ENCODE results near the gene KRT35.

Gene KRT35

DNA sequence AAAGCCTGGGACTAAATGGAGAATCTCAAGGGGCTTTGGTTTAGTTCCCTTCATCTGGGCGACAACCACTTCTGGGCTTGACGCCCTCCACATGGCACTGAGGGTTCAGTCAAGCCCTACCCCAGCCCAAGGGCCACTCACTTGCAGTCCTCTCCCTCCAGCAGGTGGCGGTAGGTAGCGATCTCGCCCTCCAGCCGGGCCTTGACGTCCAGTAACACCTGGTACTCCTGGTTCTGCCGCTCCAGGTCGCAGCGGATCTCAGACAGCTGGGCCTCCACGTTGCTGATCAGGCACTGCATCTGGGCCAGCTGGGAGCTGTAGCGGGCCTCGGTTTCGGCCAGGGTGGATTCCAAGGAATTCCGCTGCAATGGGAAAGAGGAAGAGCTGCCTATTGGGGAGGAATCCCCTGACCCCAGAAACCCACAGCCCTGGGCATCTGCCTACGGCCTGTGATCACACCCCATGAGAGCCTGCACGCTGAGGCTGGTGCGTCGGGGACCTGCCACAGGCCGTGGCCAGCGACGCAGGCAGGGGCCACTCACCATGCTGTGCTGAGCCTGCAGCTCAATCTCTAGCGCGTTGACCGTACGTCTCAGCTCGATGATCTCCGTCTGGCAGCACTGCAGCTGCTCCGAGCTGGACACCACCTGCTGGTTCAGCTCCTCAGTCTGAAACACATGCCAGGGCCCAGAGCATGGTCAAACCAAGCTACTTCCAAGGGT is 6.0 kb upstream of the KRT35 start:
- no peak for DNase-seq (ENCODE audit: low spot score)

DNA sequence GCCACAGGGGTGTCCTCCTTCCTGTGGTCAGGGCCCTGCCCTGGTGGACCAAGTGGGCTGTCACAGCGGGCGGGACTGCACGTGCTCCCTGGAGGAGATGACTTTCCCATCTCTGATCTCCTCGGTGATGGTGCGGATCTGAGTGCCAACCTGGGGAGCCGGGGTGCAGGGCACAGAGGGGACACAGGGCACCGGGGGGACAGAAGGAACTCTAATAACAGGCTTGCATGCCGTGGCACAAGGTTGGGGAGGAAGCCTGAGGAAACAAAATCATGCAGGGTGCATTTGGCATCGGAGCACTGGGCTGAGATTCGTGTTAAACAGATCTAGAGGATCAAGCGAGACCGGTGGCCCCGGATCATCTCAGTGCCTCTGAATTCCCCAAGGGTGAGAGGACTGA is 5.4 kb upstream of the KRT35 start:
- no peak for DNase-seq (ENCODE audit: low spot score)

- DNase-seq (ENCODE audit: low spot score): no peak
Observed at GRCh38 chr17:41484920-41485904, 4.3 kb upstream of the KRT35 start.

DNA sequence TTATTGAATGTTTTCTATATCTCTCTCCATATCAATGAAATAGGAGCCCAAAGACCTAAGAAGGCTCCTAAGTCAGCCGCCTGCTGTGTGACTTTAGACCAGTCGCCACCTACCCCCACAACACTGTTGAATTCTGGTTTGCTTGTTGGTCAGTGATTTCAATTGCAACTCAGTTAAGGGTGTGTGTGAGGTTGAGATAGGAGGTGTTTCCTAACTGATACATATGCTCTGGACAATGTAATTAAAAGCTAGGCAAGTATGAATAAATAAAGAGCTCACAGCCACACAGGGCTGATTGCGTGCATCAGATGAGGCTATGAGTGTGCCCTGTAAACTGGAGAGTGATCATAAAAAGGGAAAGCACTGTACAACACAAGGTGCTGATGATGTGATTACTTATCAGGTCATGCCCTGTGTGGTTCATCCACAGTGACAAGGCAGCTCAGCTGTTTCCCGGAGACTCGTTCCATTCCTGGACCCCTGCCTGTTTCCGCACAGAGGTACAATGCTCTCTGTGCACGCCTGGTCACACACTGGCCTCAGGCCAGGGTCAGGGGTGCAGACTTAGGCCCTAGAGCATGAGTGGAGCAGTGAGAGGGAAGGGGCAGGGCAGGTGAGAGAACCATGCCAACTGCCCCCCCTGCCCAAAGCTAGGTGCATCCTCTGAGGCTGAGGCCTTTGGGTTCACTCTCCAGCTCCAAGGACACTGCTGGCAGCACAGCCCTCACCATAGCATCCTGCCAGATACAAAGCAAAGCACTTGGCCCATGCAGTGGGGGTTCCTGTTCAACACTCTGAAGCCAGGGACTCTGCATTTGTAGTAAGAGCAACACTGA is 3.3 kb upstream of the KRT35 start:
- DNase-seq (ENCODE audit: low spot score): no peak

DNA sequence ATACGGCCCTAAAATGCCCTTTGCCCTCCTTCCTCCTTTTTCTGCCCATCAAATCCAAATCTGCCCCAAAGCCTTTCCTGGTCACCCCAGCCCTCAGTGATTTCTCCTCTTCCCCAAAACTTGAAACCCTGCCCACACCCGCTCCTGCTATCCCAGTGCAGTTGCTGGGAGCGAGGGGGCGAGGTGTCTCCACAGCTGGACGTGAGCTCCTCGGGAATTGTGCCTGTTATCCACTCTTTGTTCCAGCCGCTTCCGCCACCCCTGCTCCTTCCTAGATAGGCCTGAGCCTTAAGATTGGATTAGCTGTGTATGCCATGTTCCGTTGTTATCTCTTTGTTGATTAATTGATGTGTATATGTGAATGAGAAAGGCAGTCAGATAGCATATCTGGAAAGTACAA is 2.6 kb upstream of the KRT35 start:
- no peak for DNase-seq (ENCODE audit: low spot score)

DNA sequence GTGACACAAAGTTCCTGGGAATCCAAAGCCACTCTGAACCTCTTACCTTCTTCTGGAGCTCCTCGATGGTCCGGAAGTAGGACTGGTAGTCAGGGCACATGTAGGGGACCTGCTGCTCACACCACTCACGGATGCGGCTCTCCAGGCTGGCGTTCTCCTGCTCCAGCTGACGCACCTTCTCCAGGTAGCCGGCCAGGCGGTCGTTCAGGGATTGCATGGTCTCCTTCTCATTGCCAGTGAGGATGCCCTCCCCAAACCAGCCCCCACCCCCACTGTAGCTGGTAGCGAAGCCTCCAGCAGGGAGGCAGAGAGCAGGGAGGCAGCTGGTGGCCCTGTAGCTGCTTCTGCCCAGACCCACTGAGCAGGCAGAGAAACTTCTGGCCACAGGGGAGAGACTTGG is 370 bp downstream of the KRT35 start:
- no peak for DNase-seq (ENCODE audit: low spot score)

GRCh38 chr17:41480136-41480535 is 815 bp downstream of the KRT35 start:
- DNase-seq (ENCODE audit: low spot score): no peak

GRCh38 chr17:41478237-41478636 is 2.7 kb downstream of the KRT35 start:
- no peak for DNase-seq (ENCODE audit: low spot score)

DNA sequence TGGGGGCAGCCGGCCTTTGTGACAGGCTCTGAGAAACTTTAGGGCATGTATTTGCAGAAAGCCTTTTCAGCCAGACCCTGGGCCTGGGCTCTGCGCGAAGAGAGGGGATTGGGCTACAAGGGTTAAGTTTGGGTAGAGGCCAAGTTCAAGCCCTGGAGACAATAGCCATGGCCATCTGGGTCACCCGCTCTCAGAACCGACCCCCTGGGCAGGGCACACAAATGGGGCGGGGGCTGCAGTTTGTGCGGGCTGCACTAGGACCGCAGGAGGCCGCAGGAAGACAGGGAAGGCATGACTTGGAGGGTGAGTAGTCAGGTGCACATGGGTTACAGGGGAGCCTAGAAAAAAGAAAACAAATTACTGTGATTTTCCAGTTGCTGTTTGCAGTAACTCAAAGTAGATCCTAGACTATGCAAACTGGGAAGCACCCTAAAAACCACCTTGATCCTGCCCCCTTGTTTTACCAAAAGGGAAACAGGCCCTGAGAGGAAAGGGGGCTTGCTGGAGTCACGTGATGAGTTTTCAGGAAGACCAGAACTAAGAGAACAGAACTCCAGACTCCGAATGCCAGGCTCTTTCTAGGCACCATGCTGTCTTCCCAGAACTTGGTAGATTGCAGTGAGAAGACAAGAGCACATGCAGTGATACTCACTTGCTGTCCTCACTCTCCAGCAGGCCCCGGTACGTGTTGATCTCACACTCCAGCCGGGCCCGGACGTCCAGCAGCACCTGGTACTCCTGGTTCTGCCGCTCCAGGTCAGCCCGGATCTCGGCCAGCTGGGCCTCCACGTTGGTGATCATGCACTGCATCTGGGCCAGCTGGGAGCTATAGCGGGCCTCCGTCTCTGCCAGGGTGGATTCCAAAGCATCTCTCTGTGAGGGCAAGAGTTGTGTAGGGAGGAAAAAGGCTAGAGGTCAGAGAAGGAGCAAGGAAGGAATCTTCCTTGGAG is 3.8 kb downstream of the KRT35 start:
- DNase-seq (ENCODE audit: low spot score): no peak

- no peak for DNase-seq (ENCODE audit: low spot score)
Observed at GRCh38 chr17:41475421-41475820, 5.5 kb downstream of the KRT35 start.

DNA sequence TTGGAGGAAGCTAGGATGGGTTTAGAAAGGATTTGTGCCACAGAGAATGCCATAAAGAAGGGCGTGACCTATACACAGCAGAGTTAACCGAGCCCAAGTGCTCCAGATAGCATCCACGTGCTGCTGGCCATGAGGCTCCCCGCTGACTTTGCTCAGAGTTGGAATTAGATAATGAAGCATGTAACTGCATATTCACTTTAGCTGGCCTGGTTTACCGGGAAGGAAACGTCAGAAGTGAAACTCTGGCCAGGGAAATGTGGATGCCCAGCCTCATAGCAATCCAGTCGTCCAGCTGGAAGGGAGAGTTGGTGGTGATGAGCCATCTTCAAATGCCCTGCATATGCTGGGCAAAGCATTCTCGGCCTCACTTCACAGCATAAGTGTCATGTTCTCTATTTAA is 6.1 kb downstream of the KRT35 start:
- no peak for DNase-seq (ENCODE audit: low spot score)

- no peak for DNase-seq (ENCODE audit: low spot score)
Observed at GRCh38 chr17:41468346-41468745, 12.6 kb downstream of the KRT35 start.

GRCh38 chr17:41467561-41467960 is 13.4 kb downstream of the KRT35 start:
- no peak for DNase-seq (ENCODE audit: low spot score)

- no peak for DNase-seq (ENCODE audit: low spot score)
Observed at GRCh38 chr17:41466988-41467387, 14.0 kb downstream of the KRT35 start, which contains the start of gene KRT32. TSS of gene KRT32 (minus strand) at chr17:41467386. CDS start at chr17:41467325, 61 bp downstream.

GRCh38 chr17:41464682-41465081 is 16.3 kb downstream of the KRT35 start:
- peak; percentile 93 for DNase-seq (ENCODE audit: low spot score)

DNA sequence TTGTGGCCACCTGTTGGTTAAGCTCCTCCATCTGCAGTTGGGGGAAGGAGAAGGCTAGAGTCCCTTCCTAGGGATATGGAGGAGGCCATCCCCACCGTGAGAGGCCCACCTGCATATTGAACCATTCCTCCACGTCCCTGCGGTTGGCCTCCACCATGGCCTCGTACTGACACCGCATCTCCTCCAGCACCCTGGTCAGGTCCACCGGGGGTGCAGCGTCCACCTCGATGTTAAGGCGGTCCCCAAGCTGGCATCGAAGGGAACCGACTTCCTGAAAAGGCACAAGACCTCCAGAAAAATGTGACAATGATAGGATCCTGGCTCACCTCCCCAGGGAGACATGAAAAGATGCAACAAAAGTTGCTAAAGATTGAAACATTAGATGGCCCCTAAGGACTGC is 16.8 kb downstream of the KRT35 start:
- no peak for DNase-seq (ENCODE audit: low spot score)

DNA sequence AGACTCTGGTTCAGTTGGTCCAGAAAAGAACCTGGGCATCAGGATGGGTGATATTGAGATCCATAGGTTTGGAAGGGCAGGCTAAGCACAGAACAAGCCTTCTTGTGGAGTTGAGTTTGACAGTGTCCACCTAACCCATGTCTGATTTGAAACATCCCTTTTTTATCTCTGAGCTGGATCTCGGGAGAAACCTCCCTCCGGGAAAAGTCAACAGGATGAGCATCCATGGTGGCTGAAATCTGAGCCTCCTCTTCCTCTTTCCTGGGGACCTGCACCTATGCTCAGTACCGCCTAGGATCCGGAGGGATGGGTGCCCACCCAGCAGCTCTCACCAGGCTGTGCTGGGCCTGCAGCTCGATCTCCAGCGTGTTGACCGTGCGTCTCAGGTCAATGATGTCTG is 17.2 kb downstream of the KRT35 start:
- DNase-seq (ENCODE audit: low spot score): no peak

DNA sequence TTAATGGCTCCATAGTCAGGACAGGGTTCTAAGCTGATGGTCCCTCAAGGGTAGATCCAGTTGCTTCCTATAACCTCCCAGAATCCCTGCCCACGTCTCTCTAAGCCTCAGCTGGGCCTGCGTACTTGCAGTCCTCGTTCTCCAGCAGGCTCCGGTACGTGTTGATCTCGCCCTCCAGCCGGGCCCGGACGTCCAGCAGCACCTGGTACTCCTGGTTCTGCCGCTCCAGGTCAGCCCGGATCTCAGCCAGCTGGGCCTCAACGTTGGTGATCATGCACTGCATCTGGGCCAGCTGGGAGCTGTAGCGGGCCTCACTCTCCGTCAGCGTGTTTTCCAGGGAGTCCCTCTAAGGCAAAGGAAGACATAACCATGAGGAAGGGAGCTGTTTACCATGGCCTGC is 18.2 kb downstream of the KRT35 start:
- no peak for DNase-seq (ENCODE audit: low spot score)

DNA sequence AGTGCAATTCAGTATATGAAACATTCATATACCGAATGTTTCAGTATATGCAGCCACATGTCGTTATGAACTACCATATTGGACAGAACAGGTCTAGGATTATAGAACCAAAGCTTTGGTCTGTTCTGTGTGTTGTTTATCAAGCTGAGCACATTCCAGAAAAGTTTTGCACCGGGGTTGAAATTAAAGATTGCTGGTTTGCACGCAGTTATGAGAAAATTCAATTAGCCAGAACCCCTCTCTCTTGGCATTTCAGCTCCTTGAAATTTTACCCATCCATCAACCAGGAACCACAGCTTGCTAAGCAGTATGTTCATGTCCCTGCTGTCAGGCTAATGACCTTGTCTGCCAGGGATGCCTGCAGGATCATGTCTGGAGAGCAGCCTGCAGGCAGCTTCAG is 23.3 kb downstream of the KRT35 start:
- no peak for DNase-seq (ENCODE audit: low spot score)

- DNase-seq (ENCODE audit: low spot score): no peak
Observed at GRCh38 chr17:41456204-41456603, 24.7 kb downstream of the KRT35 start.

GRCh38 chr17:41455236-41455635 is 25.7 kb downstream of the KRT35 start:
- DNase-seq (ENCODE audit: low spot score): no peak
